GM23338 (cell line): ENCODE measurements around the gene NR2C2AP. TPM values are rescaled to one million over a fixed set of nuclear protein-coding genes. Genes with fewer than 3 reads are reported as not detected.

Experiments
- ATAC-seq: fragments of 200-7000 bp; cut with Tn5 transposase; 3 replicates; pipeline ENCODE4 v1.9.1; 2020
- DNase-seq: peaks from one replicate; pipeline ENCODE4 v3.0.0-alpha.2; 2015; ENCODE audit warnings: low spot score
- H2AFZ ChIP-seq: fragments of 200-600 bp; sonication (generic); 2 replicates; pipeline ENCODE4 v1.8.0; 2016; ENCODE audit warnings: antibody characterized with exemption, mild to moderate bottlenecking, moderate library complexity
- H3F3A ChIP-seq: fragments of 200-600 bp; sonication (generic); replicated peaks from 2 replicates; pipeline ENCODE4 v1.8.0; 2017; ENCODE audit warnings: antibody characterized with exemption, mixed run types, low read depth
- H3K27ac ChIP-seq: fragments of 200-600 bp; sonication (generic); 2 replicates; pipeline ENCODE4 v1.6.1; 2016; ENCODE audit warnings: low read depth
- H3K27me3 ChIP-seq: fragments of 200-600 bp; sonication (generic); 2 replicates; pipeline ENCODE4 v1.8.0; 2016; ENCODE audit warnings: mild to moderate bottlenecking, mixed run types, moderate library complexity; ENCODE audit not compliant: insufficient read depth
- H3K36me3 ChIP-seq: fragments of 200-600 bp; sonication (generic); 2 replicates; pipeline ENCODE4 v1.8.0; 2016; ENCODE audit warnings: mild to moderate bottlenecking; ENCODE audit not compliant: insufficient read depth
- H3K4me1 ChIP-seq: fragments of 200-600 bp; sonication (generic); 2 replicates; pipeline ENCODE4 v1.8.0; 2016; ENCODE audit warnings: mild to moderate bottlenecking, moderate library complexity; ENCODE audit not compliant: insufficient read depth
- H3K4me2 ChIP-seq: fragments of 200-600 bp; sonication (generic); 2 replicates; pipeline ENCODE4 v1.7.1; 2017; ENCODE audit warnings: mixed run types
- H3K4me3 ChIP-seq: fragments of 200-600 bp; sonication (generic); 2 replicates; pipeline ENCODE4 v1.6.1; 2016; ENCODE audit warnings: mixed run types
- H3K79me2 ChIP-seq: fragments of 200-600 bp; sonication (generic); replicated peaks from 2 replicates; pipeline ENCODE4 v1.8.0; 2017; ENCODE audit warnings: mild to moderate bottlenecking; ENCODE audit not compliant: insufficient read depth
- H3K9me2 ChIP-seq: fragments of 200-600 bp; sonication (generic); 2 replicates; pipeline ENCODE4 v1.8.0; 2017; ENCODE audit not compliant: insufficient read depth
- H4K20me1 ChIP-seq: fragments of 200-600 bp; sonication (generic); replicated peaks from 2 replicates; pipeline ENCODE4 v1.8.0; 2017; ENCODE audit warnings: mild to moderate bottlenecking; ENCODE audit not compliant: insufficient read depth
- H3K27ac Mint-ChIP-seq: 2 replicates; pipeline ENCODE4 v1.8.0; 2020; ENCODE audit warnings: inconsistent platforms, mild to moderate bottlenecking, moderate library complexity, mixed read lengths
- H3K27me3 Mint-ChIP-seq: 3 replicates; pipeline ENCODE4 v1.8.0; 2022; ENCODE audit warnings: low read depth, mild to moderate bottlenecking, moderate library complexity, mixed read lengths, inconsistent platforms; ENCODE audit not compliant: insufficient read depth, poor library complexity
- H3K36me3 Mint-ChIP-seq: 3 replicates; pipeline ENCODE4 v1.8.0; 2021; ENCODE audit warnings: low read depth, mild to moderate bottlenecking, inconsistent platforms, moderate library complexity, mixed read lengths
- H3K4me1 Mint-ChIP-seq: 3 replicates; pipeline ENCODE4 v1.8.0; 2020; ENCODE audit warnings: mild to moderate bottlenecking, inconsistent platforms, mixed read lengths
- H3K4me3 Mint-ChIP-seq: 3 replicates; pipeline ENCODE4 v1.8.0; 2021; ENCODE audit warnings: moderate library complexity, mild to moderate bottlenecking, inconsistent platforms, mixed read lengths
- H3K9me3 Mint-ChIP-seq: 3 replicates; pipeline ENCODE4 v1.8.0; 2020; ENCODE audit warnings: moderate library complexity, mild to moderate bottlenecking, inconsistent platforms, mixed read lengths
- CREB1 ChIP-seq: fragments of 250-450 bp; sonication (Bioruptor Pico); IDR thresholded peaks from 2 replicates; pipeline ENCODE4 v1.5.0; 2020; ENCODE audit warnings: low read depth, mild to moderate bottlenecking, moderate library complexity
- EZH2 ChIP-seq: fragments of 200-600 bp; sonication (generic); IDR thresholded peaks from one replicate; pipeline ENCODE4 v1.8.0; 2017; ENCODE audit warnings: antibody characterized with exemption, mild to moderate bottlenecking, low read depth; ENCODE audit not compliant: unreplicated experiment
- EZH2phosphoT487 ChIP-seq: fragments of 200-600 bp; sonication (generic); IDR thresholded peaks from one replicate; pipeline ENCODE4 v1.8.1; 2018; ENCODE audit warnings: antibody characterized with exemption; ENCODE audit not compliant: unreplicated experiment
- JUNB ChIP-seq: IDR thresholded peaks from one replicate; pipeline ENCODE4 v1.6.1; 2016; ENCODE audit warnings: antibody characterized with exemption; ENCODE audit not compliant: unreplicated experiment
- NANOG ChIP-seq: IDR thresholded peaks from 2 replicates; pipeline ENCODE4 v1.6.1; 2016; ENCODE audit warnings: antibody characterized with exemption, borderline replicate concordance
- POLR2AphosphoS5 ChIP-seq: IDR thresholded peaks from 2 replicates; pipeline ENCODE4 v1.6.1; 2016; ENCODE audit warnings: antibody characterized with exemption, low read depth
- STAT1 ChIP-seq: IDR thresholded peaks from one replicate; pipeline ENCODE4 v1.6.1; 2016; ENCODE audit warnings: antibody characterized with exemption; ENCODE audit not compliant: unreplicated experiment
- ZNF114 ChIP-seq: fragments of 250-450 bp; sonication (Bioruptor Pico); IDR thresholded peaks from 2 replicates; pipeline ENCODE4 v1.5.0; 2020; ENCODE audit warnings: mild to moderate bottlenecking, moderate library complexity
- ZNF331 ChIP-seq: fragments of 250-450 bp; sonication (Bioruptor Pico); IDR thresholded peaks from 2 replicates; pipeline ENCODE4 v1.5.0; 2020; ENCODE audit warnings: low read depth, mild to moderate bottlenecking, moderate library complexity
- polyA plus RNA-seq: library from polyadenylated mRNA; unstranded; fragments of >200 nt; fragmentation: Nextera tagmentation; extraction: Ambion mirVana; gene quantifications from 2 replicates; pipeline ENCODE4 v1.2.1, GENCODE V29; 2016
- total RNA-seq: library from RNA; depleted of rRNA; stranded (reverse); fragments of >200 nt; shearing (Covaris generic); gene quantifications from 2 replicates; pipeline ENCODE4 v1.2.3, GENCODE V29; 2014
- TF ChIP-seq, protein P1 (sequence below), 2 experiments: fragments of 200-600 bp in 1 of 2; sonication (generic) in 1 of 2; conservative IDR thresholded peaks; 2 replicates each; pipeline versions ENCODE4 v1.5.1 to v1.6.1; 2016 to 2017; ENCODE audit warnings: antibody characterized with exemption in 2 of 2, low read depth in 2 of 2, mild to moderate bottlenecking in 2 of 2, moderate library complexity in 1 of 2
- TF ChIP-seq, protein P2 (sequence below): IDR thresholded peaks from one replicate; pipeline ENCODE4 v1.6.1; 2018; ENCODE audit warnings: antibody characterized with exemption; ENCODE audit not compliant: unreplicated experiment
- TF ChIP-seq, protein P3 (sequence below): fragments of 250-450 bp; sonication (Bioruptor Pico); IDR thresholded peaks from 2 replicates; pipeline ENCODE4 v1.5.0; 2020; ENCODE audit warnings: mild to moderate bottlenecking, moderate library complexity
- TF ChIP-seq, protein P4 (sequence below): IDR thresholded peaks from 2 replicates; pipeline ENCODE4 v1.6.1; 2016; ENCODE audit warnings: antibody characterized with exemption

Gene NR2C2AP
- total and polyA plus RNA-seq, 2 experiments from 2014 or later = 14.4 to 25.7 TPM

DNA sequence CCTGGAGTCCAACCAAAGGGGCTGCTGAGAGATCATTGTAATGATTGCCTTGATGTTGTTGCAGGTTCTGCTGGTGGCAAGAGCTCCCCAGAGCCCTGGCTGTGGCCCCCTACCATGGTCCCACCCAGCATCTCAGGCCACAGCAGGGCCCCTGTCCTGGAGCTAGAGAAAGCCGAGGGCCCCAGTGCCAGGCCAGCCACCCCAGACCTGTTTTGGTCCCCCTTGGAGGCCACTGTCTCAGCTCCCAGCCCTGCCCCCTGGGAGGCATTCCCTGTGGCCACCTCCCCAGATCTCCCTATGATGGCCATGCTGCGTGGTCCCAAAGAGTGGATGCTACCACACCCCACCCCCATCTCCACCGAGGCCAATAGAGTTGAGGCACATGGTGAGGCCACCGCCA, 24.0 kb upstream of the NR2C2AP start:
- DNase-seq (no peak), ATAC-seq (no peak)
- peaks cover 12% of the 10 kb centered on the region for H3F3A ChIP-seq
- no peaks in the 10 kb centered on the region for H3K36me3 ChIP-seq
- H3K9me3 Mint-ChIP-seq = peaks cover 3% of the 10 kb centered on the region
- no peak overlapping the region for H3K27ac ChIP-seq
- no peak for TF ChIP-seq ZNF331
- no peak for TF ChIP-seq NANOG
- TF ChIP-seq, protein P1, sequence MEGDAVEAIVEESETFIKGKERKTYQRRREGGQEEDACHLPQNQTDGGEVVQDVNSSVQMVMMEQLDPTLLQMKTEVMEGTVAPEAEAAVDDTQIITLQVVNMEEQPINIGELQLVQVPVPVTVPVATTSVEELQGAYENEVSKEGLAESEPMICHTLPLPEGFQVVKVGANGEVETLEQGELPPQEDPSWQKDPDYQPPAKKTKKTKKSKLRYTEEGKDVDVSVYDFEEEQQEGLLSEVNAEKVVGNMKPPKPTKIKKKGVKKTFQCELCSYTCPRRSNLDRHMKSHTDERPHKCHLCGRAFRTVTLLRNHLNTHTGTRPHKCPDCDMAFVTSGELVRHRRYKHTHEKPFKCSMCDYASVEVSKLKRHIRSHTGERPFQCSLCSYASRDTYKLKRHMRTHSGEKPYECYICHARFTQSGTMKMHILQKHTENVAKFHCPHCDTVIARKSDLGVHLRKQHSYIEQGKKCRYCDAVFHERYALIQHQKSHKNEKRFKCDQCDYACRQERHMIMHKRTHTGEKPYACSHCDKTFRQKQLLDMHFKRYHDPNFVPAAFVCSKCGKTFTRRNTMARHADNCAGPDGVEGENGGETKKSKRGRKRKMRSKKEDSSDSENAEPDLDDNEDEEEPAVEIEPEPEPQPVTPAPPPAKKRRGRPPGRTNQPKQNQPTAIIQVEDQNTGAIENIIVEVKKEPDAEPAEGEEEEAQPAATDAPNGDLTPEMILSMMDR (conservative IDR thresholded peaks at IDR 0.05; ENCODE audit: low read depth in 2 of 2) = no peak
- TF ChIP-seq CREB1 (CRISPR knock-in tag) = no peak
- no peak for TF ChIP-seq JUNB
- no peak for TF ChIP-seq STAT1
- no peak for TF ChIP-seq EZH2
- TF ChIP-seq, protein P2, sequence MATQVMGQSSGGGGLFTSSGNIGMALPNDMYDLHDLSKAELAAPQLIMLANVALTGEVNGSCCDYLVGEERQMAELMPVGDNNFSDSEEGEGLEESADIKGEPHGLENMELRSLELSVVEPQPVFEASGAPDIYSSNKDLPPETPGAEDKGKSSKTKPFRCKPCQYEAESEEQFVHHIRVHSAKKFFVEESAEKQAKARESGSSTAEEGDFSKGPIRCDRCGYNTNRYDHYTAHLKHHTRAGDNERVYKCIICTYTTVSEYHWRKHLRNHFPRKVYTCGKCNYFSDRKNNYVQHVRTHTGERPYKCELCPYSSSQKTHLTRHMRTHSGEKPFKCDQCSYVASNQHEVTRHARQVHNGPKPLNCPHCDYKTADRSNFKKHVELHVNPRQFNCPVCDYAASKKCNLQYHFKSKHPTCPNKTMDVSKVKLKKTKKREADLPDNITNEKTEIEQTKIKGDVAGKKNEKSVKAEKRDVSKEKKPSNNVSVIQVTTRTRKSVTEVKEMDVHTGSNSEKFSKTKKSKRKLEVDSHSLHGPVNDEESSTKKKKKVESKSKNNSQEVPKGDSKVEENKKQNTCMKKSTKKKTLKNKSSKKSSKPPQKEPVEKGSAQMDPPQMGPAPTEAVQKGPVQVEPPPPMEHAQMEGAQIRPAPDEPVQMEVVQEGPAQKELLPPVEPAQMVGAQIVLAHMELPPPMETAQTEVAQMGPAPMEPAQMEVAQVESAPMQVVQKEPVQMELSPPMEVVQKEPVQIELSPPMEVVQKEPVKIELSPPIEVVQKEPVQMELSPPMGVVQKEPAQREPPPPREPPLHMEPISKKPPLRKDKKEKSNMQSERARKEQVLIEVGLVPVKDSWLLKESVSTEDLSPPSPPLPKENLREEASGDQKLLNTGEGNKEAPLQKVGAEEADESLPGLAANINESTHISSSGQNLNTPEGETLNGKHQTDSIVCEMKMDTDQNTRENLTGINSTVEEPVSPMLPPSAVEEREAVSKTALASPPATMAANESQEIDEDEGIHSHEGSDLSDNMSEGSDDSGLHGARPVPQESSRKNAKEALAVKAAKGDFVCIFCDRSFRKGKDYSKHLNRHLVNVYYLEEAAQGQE = no peak
- TF ChIP-seq ZNF114 = no peak
- TF ChIP-seq, protein P3, sequence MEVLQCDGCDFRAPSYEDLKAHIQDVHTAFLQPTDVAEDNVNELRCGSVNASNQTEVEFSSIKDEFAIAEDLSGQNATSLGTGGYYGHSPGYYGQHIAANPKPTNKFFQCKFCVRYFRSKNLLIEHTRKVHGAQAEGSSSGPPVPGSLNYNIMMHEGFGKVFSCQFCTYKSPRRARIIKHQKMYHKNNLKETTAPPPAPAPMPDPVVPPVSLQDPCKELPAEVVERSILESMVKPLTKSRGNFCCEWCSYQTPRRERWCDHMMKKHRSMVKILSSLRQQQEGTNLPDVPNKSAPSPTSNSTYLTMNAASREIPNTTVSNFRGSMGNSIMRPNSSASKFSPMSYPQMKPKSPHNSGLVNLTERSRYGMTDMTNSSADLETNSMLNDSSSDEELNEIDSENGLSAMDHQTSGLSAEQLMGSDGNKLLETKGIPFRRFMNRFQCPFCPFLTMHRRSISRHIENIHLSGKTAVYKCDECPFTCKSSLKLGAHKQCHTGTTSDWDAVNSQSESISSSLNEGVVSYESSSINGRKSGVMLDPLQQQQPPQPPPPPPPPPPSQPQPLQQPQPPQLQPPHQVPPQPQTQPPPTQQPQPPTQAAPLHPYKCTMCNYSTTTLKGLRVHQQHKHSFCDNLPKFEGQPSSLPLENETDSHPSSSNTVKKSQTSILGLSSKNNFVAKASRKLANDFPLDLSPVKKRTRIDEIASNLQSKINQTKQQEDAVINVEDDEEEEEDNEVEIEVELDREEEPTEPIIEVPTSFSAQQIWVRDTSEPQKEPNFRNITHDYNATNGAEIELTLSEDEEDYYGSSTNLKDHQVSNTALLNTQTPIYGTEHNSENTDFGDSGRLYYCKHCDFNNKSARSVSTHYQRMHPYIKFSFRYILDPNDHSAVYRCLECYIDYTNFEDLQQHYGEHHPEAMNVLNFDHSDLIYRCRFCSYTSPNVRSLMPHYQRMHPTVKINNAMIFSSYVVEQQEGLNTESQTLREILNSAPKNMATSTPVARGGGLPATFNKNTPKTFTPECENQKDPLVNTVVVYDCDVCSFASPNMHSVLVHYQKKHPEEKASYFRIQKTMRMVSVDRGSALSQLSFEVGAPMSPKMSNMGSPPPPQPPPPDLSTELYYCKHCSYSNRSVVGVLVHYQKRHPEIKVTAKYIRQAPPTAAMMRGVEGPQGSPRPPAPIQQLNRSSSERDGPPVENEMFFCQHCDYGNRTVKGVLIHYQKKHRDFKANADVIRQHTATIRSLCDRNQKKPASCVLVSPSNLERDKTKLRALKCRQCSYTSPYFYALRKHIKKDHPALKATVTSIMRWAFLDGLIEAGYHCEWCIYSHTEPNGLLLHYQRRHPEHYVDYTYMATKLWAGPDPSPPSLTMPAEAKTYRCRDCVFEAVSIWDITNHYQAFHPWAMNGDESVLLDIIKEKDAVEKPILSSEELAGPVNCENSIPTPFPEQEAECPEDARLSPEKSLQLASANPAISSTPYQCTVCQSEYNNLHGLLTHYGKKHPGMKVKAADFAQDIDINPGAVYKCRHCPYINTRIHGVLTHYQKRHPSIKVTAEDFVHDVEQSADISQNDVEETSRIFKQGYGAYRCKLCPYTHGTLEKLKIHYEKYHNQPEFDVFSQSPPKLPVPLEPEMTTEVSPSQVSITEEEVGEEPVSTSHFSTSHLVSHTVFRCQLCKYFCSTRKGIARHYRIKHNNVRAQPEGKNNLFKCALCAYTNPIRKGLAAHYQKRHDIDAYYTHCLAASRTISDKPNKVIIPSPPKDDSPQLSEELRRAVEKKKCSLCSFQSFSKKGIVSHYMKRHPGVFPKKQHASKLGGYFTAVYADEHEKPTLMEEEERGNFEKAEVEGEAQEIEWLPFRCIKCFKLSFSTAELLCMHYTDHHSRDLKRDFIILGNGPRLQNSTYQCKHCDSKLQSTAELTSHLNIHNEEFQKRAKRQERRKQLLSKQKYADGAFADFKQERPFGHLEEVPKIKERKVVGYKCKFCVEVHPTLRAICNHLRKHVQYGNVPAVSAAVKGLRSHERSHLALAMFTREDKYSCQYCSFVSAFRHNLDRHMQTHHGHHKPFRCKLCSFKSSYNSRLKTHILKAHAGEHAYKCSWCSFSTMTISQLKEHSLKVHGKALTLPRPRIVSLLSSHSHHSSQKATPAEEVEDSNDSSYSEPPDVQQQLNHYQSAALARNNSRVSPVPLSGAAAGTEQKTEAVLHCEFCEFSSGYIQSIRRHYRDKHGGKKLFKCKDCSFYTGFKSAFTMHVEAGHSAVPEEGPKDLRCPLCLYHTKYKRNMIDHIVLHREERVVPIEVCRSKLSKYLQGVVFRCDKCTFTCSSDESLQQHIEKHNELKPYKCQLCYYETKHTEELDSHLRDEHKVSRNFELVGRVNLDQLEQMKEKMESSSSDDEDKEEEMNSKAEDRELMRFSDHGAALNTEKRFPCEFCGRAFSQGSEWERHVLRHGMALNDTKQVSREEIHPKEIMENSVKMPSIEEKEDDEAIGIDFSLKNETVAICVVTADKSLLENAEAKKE = no peak
- TF ChIP-seq, protein P4, sequence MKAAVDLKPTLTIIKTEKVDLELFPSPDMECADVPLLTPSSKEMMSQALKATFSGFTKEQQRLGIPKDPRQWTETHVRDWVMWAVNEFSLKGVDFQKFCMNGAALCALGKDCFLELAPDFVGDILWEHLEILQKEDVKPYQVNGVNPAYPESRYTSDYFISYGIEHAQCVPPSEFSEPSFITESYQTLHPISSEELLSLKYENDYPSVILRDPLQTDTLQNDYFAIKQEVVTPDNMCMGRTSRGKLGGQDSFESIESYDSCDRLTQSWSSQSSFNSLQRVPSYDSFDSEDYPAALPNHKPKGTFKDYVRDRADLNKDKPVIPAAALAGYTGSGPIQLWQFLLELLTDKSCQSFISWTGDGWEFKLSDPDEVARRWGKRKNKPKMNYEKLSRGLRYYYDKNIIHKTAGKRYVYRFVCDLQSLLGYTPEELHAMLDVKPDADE = no peak
- no peak for TF ChIP-seq EZH2phosphoT487
- TF ChIP-seq POLR2AphosphoS5 = no peak
- peaks cover 5% of the 10 kb centered on the region; the same call in 1 of the 2 replicates for H3K4me1 ChIP-seq
- no peaks in the 10 kb centered on the region for H3K79me2 ChIP-seq
- H3K27me3 ChIP-seq = peaks cover 15% of the 10 kb centered on the region
- no peaks in the 10 kb centered on the region for H3K9me2 ChIP-seq
- no peak overlapping the region for H3K4me3 ChIP-seq
- no peak overlapping the region for H3K4me3 Mint-ChIP-seq
- no peaks in the 10 kb centered on the region for H3K36me3 Mint-ChIP-seq
- H3K4me1 Mint-ChIP-seq = peaks cover 3% of the 10 kb centered on the region
- no peaks in the 10 kb centered on the region for H4K20me1 ChIP-seq
- H3K27ac Mint-ChIP-seq = no peak overlapping the region
- no peak overlapping the region for H3K4me2 ChIP-seq
- peaks cover 33% of the 10 kb centered on the region for H3K27me3 Mint-ChIP-seq
- no peak overlapping the region for H2AFZ ChIP-seq
